NCI-H345 treated with DMSO at 0.1 percent for 48 hours (cell line): Measurements from ENCODE around the gene C1GALT1.
"Not testable (repeated sequence)": the region's sequence is repeated elsewhere in the genome, so short reads cannot be mapped to it uniquely, and the experiment has no call there.

ENCODE experiments used
- DNase-seq: peaks from one replicate; lab custom pipeline; 2025; ENCODE audit not compliant: unreplicated experiment; lab: John Stamatoyannopoulos, UW

Gene C1GALT1

DNA sequence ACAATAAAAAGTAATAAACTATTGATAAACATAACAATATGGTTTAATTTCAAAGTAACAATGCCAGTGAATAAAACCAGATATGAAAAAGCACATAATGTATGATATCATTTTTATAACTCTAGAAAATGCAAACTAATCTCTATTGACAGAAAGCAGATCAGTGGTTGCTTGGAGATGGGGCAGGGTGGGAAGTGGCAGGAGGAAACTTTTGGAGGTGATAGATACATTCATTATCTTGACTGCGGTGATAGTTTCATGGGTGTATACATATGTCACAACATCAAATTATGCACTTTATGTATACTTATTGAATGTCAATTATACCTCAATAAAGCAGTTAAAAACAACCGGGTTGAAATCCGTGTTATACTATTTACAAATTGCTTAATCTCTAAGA is 16.0 kb upstream of the C1GALT1 start:
- DNase-seq: no peak

DNA sequence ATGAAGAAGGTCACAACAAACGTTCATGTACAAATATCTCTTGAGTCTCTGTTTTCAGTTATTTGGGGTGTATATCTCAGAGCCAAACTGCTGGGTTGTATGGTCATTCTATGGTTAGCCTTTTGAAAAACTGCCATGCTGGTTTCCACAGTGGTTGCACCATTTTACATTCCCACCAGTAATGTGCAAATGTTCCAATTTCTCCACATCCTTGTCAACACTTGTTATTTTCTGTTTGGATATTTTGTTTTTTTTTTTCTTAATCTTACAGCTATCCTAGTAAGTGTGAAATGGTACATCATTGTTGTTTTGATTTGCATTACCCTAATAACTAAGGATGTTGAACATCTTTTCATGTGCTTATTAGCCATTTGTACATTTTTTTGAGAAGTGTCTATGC is 13.0 kb upstream of the C1GALT1 start:
- no peak for DNase-seq

DNA sequence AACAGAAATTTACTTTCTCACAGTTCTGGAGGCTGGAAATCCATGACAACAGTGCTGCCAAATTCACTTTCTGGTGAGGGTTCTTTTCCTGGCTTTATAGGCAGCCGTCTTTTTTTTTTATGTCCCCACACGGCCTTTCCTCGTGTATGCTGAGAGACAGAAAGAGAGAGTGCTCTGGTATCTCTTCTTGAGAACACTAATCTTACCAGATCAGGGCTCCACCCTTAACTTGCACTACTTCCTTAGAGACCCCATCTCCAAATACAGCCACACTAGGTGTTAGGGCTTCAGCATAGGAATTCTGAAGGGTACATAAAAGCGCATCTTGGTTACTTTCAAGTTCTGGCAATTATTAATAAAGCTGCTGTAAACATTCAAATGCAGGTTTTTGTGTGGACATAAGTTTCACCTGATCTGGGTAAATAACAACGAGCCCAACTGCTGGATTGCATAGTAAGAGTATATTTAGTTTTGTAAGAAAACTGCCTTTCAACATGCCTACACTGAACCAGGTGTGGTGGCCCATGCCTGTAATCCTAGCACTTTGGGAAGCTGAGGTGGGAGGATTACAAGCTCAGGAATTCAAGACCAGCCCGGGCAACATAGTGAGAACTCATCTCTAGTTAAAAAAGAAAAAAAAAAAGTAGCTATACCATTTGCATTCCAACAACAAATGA is 8.2 kb upstream of the C1GALT1 start:
- no peak for DNase-seq

DNA sequence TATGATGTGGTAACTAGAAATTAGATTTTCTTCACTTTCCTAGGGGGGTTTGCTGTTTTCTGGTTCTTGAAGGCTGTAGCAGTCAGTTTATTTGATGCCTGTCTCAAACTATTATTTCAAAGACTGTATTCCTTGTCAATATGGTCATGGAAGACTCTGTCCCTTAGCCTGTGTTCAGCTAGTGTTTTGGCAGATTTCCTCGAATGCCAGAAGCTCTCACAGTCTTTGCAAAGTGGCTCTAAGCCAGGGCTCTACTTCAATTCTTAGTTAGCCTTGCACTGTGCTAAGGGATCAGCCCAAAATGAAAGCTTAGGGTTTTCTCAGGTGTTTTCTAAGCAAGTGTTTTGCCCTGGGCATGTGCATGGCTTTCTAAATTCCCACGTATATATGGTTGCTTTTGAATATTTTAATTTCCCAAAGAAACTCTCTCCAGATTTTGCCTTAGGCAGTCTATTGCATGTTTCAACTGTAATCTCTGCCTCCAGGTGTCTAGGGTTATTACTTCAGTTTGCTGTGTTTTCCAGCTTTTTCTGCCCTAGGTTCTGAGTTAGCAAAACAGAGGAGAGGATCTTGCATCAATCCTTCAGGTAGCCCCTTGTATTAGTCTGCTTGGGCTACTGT is 7.2 kb upstream of the C1GALT1 start:
- DNase-seq: no peak

DNA sequence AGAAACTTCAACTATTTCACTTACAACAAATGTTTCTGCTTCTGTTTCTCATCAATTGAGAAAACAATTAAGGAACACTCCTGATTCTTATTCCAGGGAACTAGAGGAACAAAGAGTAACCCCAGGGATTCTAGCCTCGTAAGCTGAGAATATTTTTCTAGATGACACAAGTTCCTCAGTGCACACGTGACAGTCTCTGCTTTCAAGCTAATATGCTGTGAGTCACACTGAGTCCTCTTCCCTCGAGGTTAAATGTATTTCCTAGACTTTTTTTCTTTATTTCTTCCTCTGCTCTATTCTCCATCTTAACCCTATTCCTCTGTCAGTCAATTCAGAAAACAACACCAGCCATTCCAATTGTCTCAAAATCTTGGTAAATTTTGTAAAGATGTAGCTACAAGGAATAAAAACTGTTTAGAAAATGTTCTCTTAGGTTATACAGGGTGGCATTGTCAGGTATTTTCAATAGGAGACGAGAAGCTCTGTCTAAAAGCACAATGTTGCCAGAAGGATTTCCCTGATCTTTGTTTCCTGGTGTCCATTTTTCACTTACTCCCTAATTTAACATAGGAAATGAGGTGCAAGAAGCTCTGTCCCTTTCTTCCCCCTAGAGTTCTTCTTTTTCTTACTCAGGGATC is 5.8 kb upstream of the C1GALT1 start:
- DNase-seq: no peak

DNA sequence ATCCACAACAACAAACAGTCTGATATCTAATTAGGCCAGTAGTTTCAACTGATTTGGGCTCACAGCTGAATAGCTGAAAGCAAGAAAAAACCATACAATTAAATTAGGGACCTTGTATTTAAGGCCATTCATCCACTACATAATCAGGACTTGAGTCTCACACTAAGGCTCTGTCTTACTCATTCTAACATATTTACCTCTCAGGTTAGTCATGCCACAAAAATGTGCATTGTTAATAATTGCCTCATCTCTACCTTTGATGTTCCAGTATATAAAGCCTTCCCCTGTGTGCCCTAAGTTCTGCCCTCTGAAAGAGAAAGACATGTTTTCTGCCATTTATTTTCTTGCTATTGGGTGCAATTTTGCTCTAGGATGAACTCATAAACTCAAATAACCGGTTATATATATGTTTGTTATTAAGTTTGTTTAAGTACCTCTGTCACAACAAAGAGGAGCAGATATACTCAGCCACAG is 5.3 kb upstream of the C1GALT1 start:
- no peak for DNase-seq

DNA sequence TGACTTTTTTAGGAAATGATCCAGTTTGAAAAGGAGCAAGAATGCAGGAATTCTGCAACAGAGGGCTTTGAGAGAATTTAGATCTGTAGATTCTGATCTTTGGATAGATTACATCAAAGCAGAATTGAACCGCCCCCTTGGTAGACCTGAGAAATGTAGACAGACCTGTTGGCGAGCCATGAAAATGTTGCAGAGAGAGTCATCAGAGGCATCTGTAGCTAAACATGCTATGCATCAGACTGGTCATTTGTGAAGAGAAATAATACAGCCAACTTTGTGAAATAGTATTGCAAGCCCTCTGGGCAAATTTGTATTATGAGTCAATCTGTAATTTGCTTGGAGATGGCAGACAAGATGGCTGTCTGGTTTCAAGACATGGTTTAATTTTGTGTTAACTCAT is 4.3 kb upstream of the C1GALT1 start:
- DNase-seq: no peak

DNA sequence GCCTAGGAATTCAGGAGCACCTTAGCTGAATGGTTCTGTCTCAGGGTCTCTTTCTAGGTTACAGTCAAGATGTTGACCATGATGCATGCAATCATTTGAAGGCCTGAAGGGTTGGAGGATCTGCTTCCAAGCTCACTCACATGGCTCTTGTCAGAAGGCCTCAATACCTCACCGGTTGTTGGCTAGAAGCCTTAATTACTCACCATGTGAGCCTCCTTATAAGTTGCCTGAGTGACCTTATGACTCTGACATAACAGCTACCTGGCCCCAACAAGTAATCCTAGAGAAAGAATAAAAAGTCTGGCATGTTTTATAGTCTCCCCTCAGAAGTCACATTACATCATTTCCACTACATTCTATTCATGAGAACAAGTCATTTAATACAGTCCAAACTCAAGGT is 3.4 kb upstream of the C1GALT1 start:
- no peak for DNase-seq

DNA sequence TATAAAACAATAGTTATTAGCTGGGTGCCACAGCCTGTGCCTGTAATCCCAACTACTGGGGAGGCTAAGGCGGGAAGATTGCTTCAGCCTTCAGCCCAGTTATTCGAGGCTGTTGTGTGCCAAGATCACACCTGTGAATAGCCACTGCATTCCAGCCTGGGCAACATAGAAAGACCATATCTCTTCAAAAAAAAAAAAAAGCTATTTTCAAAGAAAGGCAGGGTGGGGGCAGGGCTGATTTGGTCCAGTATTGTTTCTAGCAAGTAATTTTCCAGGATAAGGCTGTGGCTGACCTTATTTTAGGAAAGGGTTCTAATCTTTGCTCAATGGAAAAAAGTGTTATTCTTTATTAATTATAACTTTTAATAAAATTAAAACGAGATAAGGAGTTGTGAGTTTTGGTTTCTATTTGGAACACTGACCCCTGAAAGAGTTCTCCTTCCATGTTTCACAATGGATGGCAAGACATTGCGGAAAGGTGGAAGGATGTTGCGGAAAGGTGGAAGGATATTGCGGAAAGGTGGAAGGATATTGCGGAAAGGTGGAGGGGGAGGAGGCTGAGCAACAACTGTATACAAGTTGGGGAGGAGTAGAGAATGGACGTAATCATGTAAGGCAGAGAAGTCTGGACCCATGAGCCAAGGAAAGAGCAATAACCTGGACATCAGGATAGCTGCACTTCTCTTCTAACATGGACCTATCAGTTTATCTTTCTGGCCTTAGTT is 1.5 kb upstream of the C1GALT1 start:
- no peak for DNase-seq

DNA sequence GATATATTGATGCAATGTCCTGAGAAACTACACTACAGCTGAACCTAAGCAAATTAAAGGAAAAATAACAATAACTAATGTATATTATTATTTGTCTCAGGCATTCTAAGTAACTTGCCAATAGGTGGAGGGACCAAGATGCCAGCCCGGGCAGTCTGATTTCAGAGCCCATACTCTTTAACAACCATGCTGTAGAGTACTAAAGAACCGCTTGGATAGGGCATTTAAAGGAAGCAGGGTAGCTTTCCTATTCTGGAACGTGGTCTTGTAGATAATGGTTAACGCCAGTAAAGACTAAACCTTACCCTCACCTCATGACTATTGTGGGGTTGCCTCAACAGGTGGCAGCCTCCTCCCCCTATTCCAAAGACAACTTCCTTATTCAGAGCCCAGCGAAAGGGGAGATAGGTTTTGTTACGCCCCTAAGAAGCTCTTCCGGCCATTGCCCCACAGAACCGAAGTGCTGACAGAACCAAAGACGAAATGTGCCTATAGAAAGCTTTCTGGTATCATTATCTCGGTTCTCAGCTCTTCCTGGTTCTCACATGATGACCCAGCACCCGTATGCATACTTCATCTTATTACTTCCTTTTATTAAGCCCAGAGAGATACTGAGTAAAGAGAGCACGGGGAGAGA is 707 bp upstream of the C1GALT1 start:
- peak; percentile 57 for DNase-seq

DNA sequence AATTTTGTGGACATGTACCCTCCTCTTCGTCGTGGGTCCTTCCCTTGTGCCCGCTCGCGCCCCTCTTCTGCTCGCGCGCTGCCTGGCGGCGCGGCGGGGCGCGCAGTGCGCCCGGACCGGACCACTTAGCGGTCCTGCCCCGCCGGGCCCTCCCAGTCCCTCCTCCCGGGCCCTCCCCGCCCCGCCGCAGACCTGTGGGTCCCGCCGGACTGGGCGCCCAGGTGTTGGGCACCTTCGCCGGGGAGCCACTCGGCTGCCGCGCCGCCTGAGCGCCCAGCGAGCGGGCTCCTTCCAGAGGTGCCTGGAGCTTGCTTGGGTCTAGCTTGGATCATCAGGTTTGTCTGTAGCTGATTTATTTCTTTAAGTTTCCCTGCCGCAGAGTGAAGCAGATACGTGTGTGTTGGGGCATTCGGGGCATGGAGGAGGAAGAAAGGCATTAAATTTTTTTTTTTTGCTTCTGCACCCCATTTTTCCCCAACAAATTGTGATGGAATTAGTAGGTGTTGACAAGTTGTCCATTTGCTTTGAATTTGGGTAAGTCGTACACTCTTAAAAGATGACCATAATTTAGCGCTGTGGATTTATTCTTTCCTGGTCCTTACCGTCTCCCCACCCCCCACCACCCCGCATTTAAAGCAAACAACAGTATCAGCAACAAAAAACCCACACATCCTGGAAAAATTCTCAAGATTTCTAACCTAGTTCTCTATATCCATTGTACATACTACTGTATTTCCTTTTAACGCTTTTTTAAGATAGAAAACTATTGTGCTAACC is 905 bp downstream of the C1GALT1 start:
- no peak for DNase-seq

DNA sequence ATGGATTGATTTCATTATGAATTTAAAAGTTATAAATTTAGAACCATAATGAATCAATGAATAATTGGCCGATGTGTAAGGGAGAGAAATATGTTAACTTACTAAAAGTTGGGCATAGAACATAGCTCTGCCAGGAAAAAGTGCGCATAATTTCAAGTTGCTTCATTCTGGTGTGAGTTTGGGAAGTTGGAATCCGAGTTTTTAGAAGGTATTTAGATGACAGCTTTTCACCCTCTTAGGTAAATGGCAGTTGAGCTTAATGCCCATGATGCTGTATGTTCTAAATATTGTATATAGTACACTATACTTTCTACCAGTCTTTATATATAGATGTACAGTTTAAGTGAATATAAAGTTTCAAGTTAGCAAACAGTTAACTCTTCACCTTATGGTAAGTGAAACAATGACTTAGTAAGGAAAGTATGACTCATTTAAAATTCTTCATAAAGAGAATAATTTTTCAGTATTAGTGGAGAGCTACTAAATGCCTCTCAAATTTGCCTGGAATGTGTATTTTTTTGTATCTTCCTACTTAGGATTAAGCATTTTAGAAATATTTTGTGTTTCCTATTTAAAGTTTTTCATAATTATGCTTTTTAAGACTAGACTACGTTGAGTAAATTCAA is 1.6 kb downstream of the C1GALT1 start:
- no peak for DNase-seq

DNA sequence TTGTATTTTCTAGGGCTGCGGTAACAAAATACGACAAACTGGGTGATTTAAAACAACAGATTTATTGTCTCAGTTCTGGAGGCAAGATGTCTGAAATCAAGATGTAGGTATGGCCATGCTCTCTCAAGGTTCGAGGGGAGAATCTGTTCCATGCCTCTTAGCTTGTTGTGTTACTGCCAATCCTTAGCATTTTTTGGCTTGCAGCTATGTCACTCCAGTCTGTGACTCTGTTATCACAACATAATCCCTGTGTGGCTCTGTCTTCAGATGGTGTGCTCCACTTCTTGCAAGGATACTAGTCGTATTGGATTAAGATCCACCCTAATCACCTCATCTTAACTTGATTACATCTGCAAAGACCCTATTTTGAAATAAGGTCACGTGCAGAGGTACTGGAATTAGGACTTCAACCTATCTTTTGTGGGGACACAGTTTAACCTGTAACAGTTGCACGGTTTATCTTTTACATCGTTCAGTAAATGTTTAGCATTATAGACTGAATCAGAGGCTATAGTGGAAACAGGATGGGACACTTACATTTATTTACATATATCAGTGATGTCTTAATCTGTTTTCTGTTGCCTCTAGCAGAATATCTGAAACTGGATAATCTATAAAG is 3.1 kb downstream of the C1GALT1 start:
- DNase-seq: no peak

DNA sequence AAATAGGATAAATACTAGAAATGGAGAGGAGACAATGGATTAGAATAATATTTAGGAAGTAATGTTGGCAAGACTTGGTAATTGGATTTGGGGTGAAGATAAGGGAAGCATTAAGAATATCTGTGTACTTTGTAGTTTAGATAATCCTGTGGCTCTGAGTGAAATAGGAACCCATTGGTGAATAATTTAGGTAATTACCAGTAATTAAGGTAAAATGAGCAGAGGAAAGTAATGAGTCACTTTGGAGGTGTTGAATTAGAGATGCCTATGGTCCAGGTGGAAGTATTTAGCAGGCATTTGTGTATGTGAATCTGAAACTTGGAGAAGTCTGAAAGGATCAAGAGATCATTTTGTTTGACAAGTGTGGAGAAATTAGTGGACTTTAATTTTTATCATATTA is 5.7 kb downstream of the C1GALT1 start:
- DNase-seq: no peak

DNA sequence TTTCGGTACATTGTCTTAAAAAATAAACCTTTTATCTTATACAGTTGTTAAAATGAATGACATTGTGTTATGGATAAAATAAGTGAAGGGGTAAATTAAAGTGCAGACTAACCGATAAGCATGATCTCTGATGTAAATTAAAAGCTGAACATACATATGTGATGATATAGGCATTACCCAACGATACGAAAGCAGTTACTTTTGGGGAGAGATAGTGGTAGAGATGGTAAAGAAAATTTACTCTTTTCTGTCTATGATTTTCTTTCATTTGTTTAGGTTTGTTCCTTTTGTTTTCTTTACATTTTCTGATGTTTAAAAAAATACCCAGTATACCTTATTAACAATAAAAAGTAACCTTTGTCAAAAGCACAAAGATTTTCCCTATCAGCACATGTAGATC is 6.4 kb downstream of the C1GALT1 start:
- DNase-seq: no peak

DNA sequence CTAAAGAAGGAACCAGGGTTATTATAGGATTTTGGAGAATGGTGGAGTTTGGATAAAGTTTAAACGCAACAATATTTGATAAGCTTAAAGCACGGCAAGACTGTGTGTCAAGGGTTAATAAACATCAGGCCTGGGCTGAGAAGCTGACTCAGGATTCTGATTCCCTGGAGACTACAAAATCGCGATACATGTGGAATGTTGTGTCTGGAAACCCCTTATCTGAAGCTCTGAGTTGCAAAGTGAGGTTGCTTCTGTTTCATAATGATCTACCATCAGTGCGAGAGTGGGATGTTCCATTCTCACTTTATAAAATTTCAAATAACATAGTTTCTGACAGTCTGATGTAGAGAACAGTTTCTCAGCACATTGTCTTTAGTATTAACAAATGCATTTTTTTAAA is 7.8 kb downstream of the C1GALT1 start:
- no peak for DNase-seq

DNA sequence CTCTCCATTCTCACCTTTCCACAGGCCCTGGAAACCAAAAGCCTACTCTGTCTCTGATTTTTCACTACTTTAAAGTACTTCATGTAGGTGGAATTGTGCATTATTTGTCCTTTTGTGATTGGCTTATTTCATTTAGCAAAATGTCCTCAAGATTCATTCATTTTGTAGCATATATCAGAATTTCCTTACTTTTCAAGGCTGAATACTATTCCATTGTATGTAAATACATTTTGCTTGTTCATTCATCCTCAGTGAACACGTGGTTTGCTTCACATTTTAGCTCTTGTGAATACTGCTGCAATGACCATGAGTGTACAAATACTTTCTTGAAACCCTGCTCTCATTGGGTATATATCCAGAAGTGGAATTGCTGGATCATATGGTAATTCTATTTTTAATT is 8.8 kb downstream of the C1GALT1 start:
- DNase-seq: no peak

DNA sequence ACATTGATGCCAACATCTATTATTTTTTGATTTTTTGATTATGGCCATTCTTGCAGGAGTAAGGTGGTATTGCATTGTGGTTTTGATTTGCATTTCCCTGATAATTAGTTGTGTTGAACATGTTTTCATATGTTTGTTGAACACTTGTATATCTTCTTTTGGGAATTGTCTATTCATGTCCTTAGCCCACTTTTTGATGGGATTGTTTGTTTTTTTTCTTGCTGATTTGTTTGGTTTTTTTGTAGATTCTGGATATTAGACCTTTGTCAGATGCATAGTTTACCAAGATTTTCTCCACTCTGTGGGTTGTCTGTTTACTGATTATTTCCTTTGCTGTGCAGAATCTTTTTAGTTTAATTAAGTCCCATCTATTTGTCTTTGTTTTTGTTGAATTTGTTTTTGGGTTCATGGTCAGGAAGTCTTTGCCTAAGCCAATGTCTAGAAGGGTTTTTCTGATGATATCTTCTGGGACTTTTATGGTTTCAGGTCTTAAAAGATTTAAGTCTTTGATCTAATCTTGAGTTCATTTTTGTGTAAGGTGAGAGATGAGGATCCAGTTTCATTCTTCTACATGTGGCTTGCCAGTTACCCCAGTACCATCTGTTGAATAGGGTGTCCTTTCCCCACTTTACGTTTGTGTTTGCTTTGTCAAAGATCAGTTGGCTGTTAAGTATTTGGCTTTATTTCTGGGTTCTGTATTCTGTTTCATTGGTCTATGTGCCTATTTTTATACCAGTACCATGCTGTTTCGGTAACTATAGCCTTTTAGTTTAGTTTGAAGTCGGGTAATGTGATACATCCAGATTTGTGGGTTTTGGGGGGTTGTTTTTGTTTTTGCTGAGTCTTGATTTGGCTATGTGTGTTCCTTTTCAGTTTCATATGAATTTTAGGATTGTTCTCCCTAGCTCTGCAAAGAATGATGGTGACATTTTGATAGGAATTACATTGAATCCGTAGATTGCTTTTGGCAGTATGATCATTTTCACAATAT is 10.7 kb downstream of the C1GALT1 start:
- not testable (repeated sequence) for DNase-seq
